Astrocyte of the spinal cord (primary cell): ENCODE results near the gene DGAT2.

Experiments used
- DNase-seq: peaks from one replicate; pipeline ENCODE4 v3.0.0; 2011; ENCODE audit warnings: low read depth, low spot score
- H3K4me3 ChIP-seq: 2 replicates; pipeline ENCODE4 v1.5.1; 2011; ENCODE audit warnings: low read depth, mild to moderate bottlenecking, low read length, moderate library complexity
- CTCF ChIP-seq: IDR thresholded peaks from 2 replicates; pipeline ENCODE4 v1.5.1; 2012; ENCODE audit warnings: low read depth, mild to moderate bottlenecking, low read length, inconsistent platforms
- in situ Hi-C: cut with HindIII; loops from 2 replicates; pipeline ENCODE4 v1.10.0; 2017; ENCODE audit warnings: low sequenced_read_pairs

DGAT2 gene

GRCh38 chr11:75757651-75758050, 10.9 kb upstream of the DGAT2 start:
- no peak for TF ChIP-seq CTCF
- in situ Hi-C loops = no loop called here
- DNase-seq = no peak
- no peak overlapping the region for H3K4me3 ChIP-seq

DNA sequence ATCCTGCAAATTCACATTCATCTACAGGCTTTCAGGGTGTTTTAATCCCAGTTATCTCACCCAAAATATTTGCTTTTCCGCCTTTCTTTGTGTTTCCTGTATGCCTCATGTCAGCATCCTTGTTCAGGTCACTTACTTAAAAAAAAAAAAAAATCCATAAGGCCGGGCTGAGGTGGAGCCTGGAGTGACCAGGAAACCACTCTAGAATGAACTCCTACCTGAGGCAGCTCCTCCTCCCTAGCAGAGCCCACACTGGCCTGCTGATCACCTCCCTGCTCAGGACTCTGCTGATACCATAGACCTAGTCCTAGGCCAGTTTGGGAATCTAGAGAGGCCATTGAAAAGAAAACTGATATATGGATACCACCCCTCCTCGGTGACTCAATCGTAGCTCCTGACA, 8.7 kb upstream of the DGAT2 start:
- no peak for TF ChIP-seq CTCF
- in situ Hi-C loops = no loop called here
- no peak overlapping the region for H3K4me3 ChIP-seq
- DNase-seq = no peak

GRCh38 chr11:75760243-75760642, 8.3 kb upstream of the DGAT2 start:
- no peak for DNase-seq
- no peak for TF ChIP-seq CTCF
- no peak overlapping the region for H3K4me3 ChIP-seq
- in situ Hi-C loops = no loop called here

DNA sequence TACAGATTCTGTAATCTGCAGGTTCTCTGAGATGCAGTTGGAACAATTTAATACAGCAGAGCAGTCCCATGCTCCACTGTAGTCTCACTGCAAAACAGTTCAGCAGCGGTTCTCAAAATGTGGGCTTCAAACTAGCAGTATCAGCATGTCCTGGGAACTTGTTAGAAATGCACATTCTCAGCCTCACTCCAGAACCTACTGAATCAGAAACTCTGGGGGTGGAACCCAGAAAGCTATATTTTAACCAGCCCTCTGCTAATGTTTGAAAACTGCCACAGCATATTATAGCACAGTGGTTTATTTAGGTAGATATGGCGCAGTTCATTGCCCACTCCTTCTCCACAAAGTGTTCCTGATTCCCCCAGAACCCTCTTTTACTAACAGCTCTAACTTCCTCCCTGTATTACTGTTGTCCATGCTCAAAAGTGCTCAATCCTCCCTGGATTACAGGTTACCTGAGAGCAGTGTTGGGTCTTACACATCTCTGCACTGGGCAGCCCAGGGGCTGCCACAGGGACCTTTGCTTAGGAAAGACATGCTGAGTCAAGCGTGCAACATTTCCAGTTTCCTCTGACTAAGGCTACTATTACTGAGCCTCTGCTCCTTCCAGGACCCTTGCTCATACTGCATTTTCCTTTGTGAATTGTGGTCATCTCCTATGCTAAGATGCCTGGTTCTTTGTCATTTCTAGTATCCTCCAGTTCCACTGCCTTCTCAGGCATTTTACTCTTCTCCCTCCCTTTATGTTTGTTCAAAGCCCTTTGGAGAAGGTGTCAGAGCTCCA, 7.7 kb upstream of the DGAT2 start:
- in situ Hi-C loops = no loop called here
- no peak for TF ChIP-seq CTCF
- no peak overlapping the region for H3K4me3 ChIP-seq
- DNase-seq = peak; percentile 36

DNA sequence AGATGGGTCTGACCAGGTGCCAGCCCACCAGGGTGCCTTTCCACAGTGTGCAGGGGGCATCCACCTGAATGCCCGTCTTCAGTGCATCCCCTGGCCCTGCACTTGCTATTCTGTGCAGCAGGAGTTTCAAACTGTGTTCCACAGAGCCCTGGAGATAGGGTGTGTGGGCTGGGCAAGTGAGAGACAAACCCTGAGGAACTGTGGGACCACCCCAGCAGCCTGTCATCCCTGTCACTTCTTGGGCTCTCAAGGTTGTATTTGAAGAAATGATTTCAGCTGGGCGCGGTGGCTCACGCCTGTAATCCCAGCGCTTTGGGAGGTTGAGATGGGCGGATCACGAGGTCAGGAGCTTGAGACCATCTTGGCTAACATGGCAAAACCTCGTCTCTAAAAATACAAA, 6.4 kb upstream of the DGAT2 start:
- no peak overlapping the region for H3K4me3 ChIP-seq
- in situ Hi-C loops = no loop called here
- TF ChIP-seq CTCF = no peak
- no peak for DNase-seq

DNA sequence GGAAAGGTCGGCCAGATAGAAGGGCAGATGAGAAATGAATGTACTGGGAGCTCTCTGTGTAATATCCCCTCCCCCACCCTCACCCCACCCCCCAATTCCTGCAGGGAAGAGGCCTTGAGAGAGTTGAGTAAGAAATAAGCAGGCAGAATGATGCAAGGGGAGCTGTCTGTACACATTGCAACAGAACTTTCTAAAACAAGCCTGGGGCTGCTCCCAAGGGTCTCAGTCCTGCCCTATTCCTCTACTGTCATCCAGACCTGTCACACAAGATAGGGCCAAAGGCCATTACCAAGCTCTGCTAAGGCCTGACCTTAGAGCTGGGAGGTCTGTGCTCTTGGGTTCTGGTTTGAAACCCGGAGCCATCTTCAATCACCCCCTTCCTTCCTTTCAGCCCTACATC, 5.7 kb upstream of the DGAT2 start:
- TF ChIP-seq CTCF = no peak
- DNase-seq = no peak
- no peak overlapping the region for H3K4me3 ChIP-seq
- in situ Hi-C loops = no loop called here
